OCI-LY7 (cell line): Measurements from ENCODE around the gene ATE1. TPM values are rescaled to one million over a fixed set of nuclear protein-coding genes. Genes with fewer than 3 reads are reported as not detected.

Source experiments
- BruUV-seq: library from RNA; stranded (reverse); fragments of 400-500 nt; replicated peaks from 2 replicates; lab custom pipeline; 2021; lab: Mats Ljungman, UMichigan
- CTCF ChIA-PET: fragments of 300-600 bp; sonication (Branson Sonifier 250); formaldehyde crosslinking; loops from one replicate; lab custom pipeline; 2022; ENCODE audit warnings: antibody characterized with exemption; ENCODE audit not compliant: unreplicated experiment; lab: Charles Lee
- POLR2A ChIA-PET: fragments of 300-600 bp; sonication (Branson Sonifier 250); formaldehyde crosslinking; loops from one replicate; lab custom pipeline; 2022; ENCODE audit warnings: antibody characterized with exemption; lab: Charles Lee
- DNase-seq: peaks from one replicate; pipeline ENCODE4 v3.0.0-alpha.2; 2015; ENCODE audit warnings: low spot score
- H2AFZ ChIP-seq: fragments of 200-600 bp; sonication (generic), shearing (Covaris generic); 2 replicates; pipeline ENCODE4 v1.6.1; 2014; ENCODE audit warnings: mild to moderate bottlenecking, antibody characterized with exemption, low read length, moderate library complexity
- H3K27ac ChIP-seq: fragments of 200-600 bp; sonication (generic); 2 replicates; pipeline ENCODE4 v1.5.1; 2014; ENCODE audit warnings: mixed run types, low read depth, mild to moderate bottlenecking, moderate library complexity, low read length, inconsistent platforms; ENCODE audit not compliant: poor library complexity, severe bottlenecking
- H3K36me3 ChIP-seq: fragments of 200-600 bp; sonication (generic); 2 replicates; pipeline ENCODE4 v1.6.1; 2014; ENCODE audit warnings: mild to moderate bottlenecking, antibody characterized with exemption, low read length, moderate library complexity, mixed read lengths; ENCODE audit not compliant: insufficient read depth
- H3K4me1 ChIP-seq: fragments of 200-600 bp; sonication (generic); 2 replicates; pipeline ENCODE4 v1.5.1; 2014; ENCODE audit warnings: mild to moderate bottlenecking, low read length; ENCODE audit not compliant: insufficient read depth, poor library complexity, severe bottlenecking
- H3K4me2 ChIP-seq: fragments of 200-600 bp; sonication (generic); 2 replicates; pipeline ENCODE4 v1.6.1; 2014; ENCODE audit warnings: mild to moderate bottlenecking, low read length
- H3K4me3 ChIP-seq: fragments of 200-600 bp; sonication (generic); 2 replicates; pipeline ENCODE4 v1.5.1; 2014; ENCODE audit warnings: mild to moderate bottlenecking, low read depth, low read length; ENCODE audit not compliant: poor library complexity, severe bottlenecking
- H3K79me2 ChIP-seq: fragments of 200-600 bp; sonication (generic); 2 replicates; pipeline ENCODE4 v1.6.1; 2016; ENCODE audit warnings: low read depth, mild to moderate bottlenecking, low read length, moderate library complexity, mixed read lengths; ENCODE audit not compliant: insufficient read depth
- H3K9me2 ChIP-seq: fragments of 200-600 bp; sonication (generic); 2 replicates; pipeline ENCODE4 v1.6.1; 2016; ENCODE audit warnings: mild to moderate bottlenecking, low read length, mixed read lengths; ENCODE audit not compliant: insufficient read depth
- H3K9me3 ChIP-seq: fragments of 200-600 bp; sonication (generic); 2 replicates; pipeline ENCODE4 v1.6.1; 2014; ENCODE audit warnings: mild to moderate bottlenecking, mixed run types, low read length, mixed read lengths
- H4K20me1 ChIP-seq: fragments of 200-600 bp; sonication (generic); 2 replicates; pipeline ENCODE4 v1.6.1; 2014; ENCODE audit warnings: mild to moderate bottlenecking, antibody characterized with exemption, low read length, moderate library complexity, mixed read lengths; ENCODE audit not compliant: insufficient read depth
- CTCF ChIP-seq: fragments of 200-600 bp; sonication (generic); conservative IDR thresholded peaks from 2 replicates; pipeline ENCODE4 v1.5.1; 2014; ENCODE audit warnings: mild to moderate bottlenecking, antibody characterized with exemption, low read length, moderate library complexity, mixed read lengths
- EZH2phosphoT487 ChIP-seq: fragments of 200-600 bp; sonication (generic); IDR thresholded peaks from 2 replicates; pipeline ENCODE4 v1.6.1; 2018; ENCODE audit warnings: low read depth, borderline replicate concordance, mild to moderate bottlenecking, mixed run types, antibody characterized with exemption, low read length, moderate library complexity, mixed read lengths
- intact Hi-C: fragments of 100-400 bp; cut with micrococcal nuclease; formaldehyde crosslinking; loops from one replicate; pipeline ENCODE4 v1.10.0; 2022; ENCODE audit not compliant: unreplicated experiment
- total RNA-seq, 2 experiments: library from RNA; depleted of rRNA in 1 of 2; stranded (reverse); fragments of >200 nt in 1 of 2; shearing (Covaris generic) in 1 of 2; gene quantifications; 2 replicates each; pipeline ENCODE4 v1.2.3, GENCODE V29; 2014 to 2022

Gene ATE1
- total RNA-seq, 2 experiments from 2014 or later = 14.8 to 44.7 TPM

- Histone ChIP-seq H3K27ac (no peak overlapping the region), H3K9me2 (no peaks in the 10 kb centered on the region), H3K36me3 (peaks cover 37% of the 10 kb centered on the region; the same call in 1 of the 2 replicates), H2AFZ (no peak overlapping the region), H3K4me3 (no peak overlapping the region), H4K20me1 (no peaks in the 10 kb centered on the region), H3K4me1 (no peaks in the 10 kb centered on the region), H3K79me2 (no peaks in the 10 kb centered on the region), H3K9me3 (no peaks in the 10 kb centered on the region), H3K4me2 (no peak overlapping the region)
- POLR2A ChIA-PET = interaction anchor here (1.1 to 1.4 kb wide), 2 partner anchors 17 to 76 kb away, joined by 3 to 4 read pairs; no protein-coding TSS in a partner anchor
- no peak for DNase-seq
- CTCF ChIA-PET = no interaction called here
- TF ChIP-seq CTCF (no peak), EZH2phosphoT487 (no peak)
- intact Hi-C loops = no loop called here
- no TSS peak for BruUV-seq
These were observed 93.1 kb downstream of the ATE1 start for GRCh38 chr10:121834757-121835156.

GRCh38 chr10:121833387-121833786 lies 94.4 kb downstream of the ATE1 start:
- BruUV-seq = no TSS peak
- no peak for DNase-seq
- Histone ChIP-seq H3K9me2 (no peaks in the 10 kb centered on the region), H3K4me3 (no peak overlapping the region), H3K36me3 (peaks cover 41% of the 10 kb centered on the region), H3K4me1 (no peaks in the 10 kb centered on the region), H3K79me2 (no peaks in the 10 kb centered on the region), H4K20me1 (no peaks in the 10 kb centered on the region), H2AFZ (no peak overlapping the region), H3K4me2 (no peak overlapping the region), H3K27ac (no peak overlapping the region), H3K9me3 (no peaks in the 10 kb centered on the region)
- intact Hi-C loops = no loop called here
- TF ChIP-seq CTCF (no peak), EZH2phosphoT487 (no peak)
- ChIA-PET POLR2A (no interaction called here), CTCF (interaction anchor here (0.8 kb wide), 1 partner anchor 10 kb away, joined by 4 read pairs; no protein-coding TSS in a partner anchor)

GRCh38 chr10:121832647-121833046 lies 95.2 kb downstream of the ATE1 start:
- Histone ChIP-seq H2AFZ (no peak overlapping the region), H3K27ac (no peak overlapping the region), H3K79me2 (no peaks in the 10 kb centered on the region), H3K4me1 (no peaks in the 10 kb centered on the region), H3K36me3 (peaks cover 48% of the 10 kb centered on the region), H3K4me2 (no peak overlapping the region), H4K20me1 (no peaks in the 10 kb centered on the region), H3K9me2 (no peaks in the 10 kb centered on the region), H3K4me3 (no peak overlapping the region), H3K9me3 (no peaks in the 10 kb centered on the region)
- ChIA-PET CTCF (interaction anchor here (0.8 kb wide), 1 partner anchor 9 kb away, joined by 4 read pairs; no protein-coding TSS in a partner anchor), POLR2A (no interaction called here)
- no TSS peak for BruUV-seq
- DNase-seq = no peak
- intact Hi-C loops = no loop called here
- TF ChIP-seq EZH2phosphoT487 = no peak
- no peak for TF ChIP-seq CTCF
